COLO668 (cell line): ENCODE data around the gene NUCB1.
A peak's percentile ranks its signal among the peaks of the same experiment; 100 is the strongest.
"Not testable (repeated sequence)": the region's sequence is repeated elsewhere in the genome, so short reads cannot be mapped to it uniquely, and the experiment has no call there.

Experiments
- DNase-seq: peaks from one replicate; lab custom pipeline; 2025; ENCODE audit not compliant: unreplicated experiment; lab: John Stamatoyannopoulos, UW

The NUCB1 gene

GRCh38 chr19:48905664-48906063, 5.6 kb downstream of the NUCB1 start:
- no peak for DNase-seq

GRCh38 chr19:48906324-48906723, 6.2 kb downstream of the NUCB1 start:
- no peak for DNase-seq

GRCh38 chr19:48907671-48908070, 7.6 kb downstream of the NUCB1 start:
- DNase-seq: no peak

GRCh38 chr19:48909424-48910077, 9.4 kb downstream of the NUCB1 start:
- DNase-seq: not testable (repeated sequence)

GRCh38 chr19:48910803-48911202, 10.7 kb downstream of the NUCB1 start:
- DNase-seq: no peak

- DNase-seq: peak; percentile 7
Observed at GRCh38 chr19:48913114-48913889, 13.2 kb downstream of the NUCB1 start.

- DNase-seq: no peak
Observed at GRCh38 chr19:48914181-48914580, 14.1 kb downstream of the NUCB1 start.

- peak; percentile 6 for DNase-seq
Observed at GRCh38 chr19:48915757-48916156, 15.6 kb downstream of the NUCB1 start.

- DNase-seq: no peak
Observed at GRCh38 chr19:48918071-48918470, 18.0 kb downstream of the NUCB1 start.

GRCh38 chr19:48918801-48919247, 18.7 kb downstream of the NUCB1 start:
- DNase-seq: peak; percentile 22

- not testable (repeated sequence) for DNase-seq
Observed at GRCh38 chr19:48919271-48919670, 19.2 kb downstream of the NUCB1 start.

GRCh38 chr19:48920949-48921348, 20.8 kb downstream of the NUCB1 start:
- no peak for DNase-seq

- no peak for DNase-seq
Observed at GRCh38 chr19:48921721-48922500, 21.8 kb downstream of the NUCB1 start.

GRCh38 chr19:48922548-48923490, 22.7 kb downstream of the NUCB1 start:
- DNase-seq: no peak

- DNase-seq: no peak
Observed at GRCh38 chr19:48925240-48925843, 25.2 kb downstream of the NUCB1 start.

GRCh38 chr19:48925890-48926289, 25.8 kb downstream of the NUCB1 start:
- DNase-seq: not testable (repeated sequence)

- DNase-seq: no peak
Observed at GRCh38 chr19:48926909-48927308, 26.8 kb downstream of the NUCB1 start.

GRCh38 chr19:48927692-48928091, 27.6 kb downstream of the NUCB1 start:
- DNase-seq: not testable (repeated sequence)

- no peak for DNase-seq
Observed at GRCh38 chr19:48928164-48929025, 28.3 kb downstream of the NUCB1 start.
